GM15510 (cell line): ENCODE measurements around the gene DNAI7.

Source experiments
- POLR2A ChIP-seq: IDR thresholded peaks from 3 replicates; pipeline ENCODE4 v1.6.1; 2011; ENCODE audit warnings: borderline replicate concordance; ENCODE audit not compliant: insufficient read length; ENCODE audit errors: extremely low read depth

The DNAI7 gene

DNA sequence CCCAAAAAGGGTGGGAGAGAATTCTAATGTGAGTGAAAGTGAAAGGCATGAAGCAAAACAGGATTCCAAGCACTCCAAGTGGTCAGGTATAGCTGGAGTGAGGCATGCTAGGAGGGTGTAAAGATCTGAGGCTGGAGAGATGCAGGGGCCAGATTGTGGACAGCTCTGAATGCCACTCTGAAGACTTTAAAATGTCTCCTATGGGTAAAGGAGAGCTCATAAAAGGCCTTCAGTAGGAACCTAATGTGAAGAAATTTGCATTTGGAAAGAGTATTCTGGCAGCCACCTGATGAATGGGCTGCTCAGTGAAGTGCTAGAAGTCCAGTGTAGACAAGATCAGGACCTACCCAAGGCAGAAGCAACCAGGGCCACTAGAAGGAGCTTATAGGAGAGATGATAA is 68.9 kb downstream of the DNAI7 start:
- no peak for TF ChIP-seq POLR2A

DNA sequence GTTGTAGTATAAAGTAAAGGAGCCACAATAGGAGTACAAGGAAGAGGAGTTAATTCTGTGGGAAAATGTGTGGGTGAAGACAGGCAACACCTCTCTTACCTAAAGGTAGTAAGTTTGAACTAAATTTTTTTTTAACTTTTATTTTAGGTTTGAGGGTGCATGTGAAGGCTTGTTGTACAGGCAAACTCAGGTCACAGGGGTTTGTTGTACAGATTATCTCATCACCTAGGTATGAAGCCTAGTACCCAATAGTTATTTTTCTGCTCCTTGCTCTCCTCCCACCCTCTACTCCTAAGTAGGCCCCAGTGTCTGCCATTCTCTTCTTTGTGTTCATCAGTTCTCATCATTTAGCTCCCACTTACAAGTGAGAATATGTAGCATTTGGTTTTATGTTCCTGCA is 70.5 kb downstream of the DNAI7 start:
- TF ChIP-seq POLR2A = no peak

- TF ChIP-seq POLR2A = no peak
Measured at GRCh38 chr12:25123126-25123525, 71.8 kb downstream of the DNAI7 start.

DNA sequence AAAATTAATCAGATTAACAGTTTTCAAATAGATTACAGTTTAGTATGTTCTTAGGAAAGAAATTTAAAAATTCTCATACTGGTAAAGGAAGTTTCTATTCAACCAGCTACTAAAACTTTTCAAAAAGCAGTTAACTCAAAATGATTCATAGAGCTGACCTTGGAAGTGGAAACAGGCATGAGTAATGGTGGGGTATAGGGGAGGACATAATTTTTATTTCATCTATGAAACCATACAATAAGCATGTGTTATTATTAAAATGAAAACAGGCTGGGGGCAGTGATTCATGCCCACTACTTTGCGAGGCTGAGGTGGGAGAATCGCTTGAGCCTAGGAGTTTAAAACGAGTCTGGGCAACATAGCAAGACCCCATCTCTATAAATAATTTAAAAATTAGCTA is 73.0 kb downstream of the DNAI7 start:
- TF ChIP-seq POLR2A = no peak

- no peak for TF ChIP-seq POLR2A
Measured at GRCh38 chr12:25121110-25121509, 73.8 kb downstream of the DNAI7 start.

- TF ChIP-seq POLR2A = no peak
Measured at GRCh38 chr12:25119020-25119419, 75.9 kb downstream of the DNAI7 start.

DNA sequence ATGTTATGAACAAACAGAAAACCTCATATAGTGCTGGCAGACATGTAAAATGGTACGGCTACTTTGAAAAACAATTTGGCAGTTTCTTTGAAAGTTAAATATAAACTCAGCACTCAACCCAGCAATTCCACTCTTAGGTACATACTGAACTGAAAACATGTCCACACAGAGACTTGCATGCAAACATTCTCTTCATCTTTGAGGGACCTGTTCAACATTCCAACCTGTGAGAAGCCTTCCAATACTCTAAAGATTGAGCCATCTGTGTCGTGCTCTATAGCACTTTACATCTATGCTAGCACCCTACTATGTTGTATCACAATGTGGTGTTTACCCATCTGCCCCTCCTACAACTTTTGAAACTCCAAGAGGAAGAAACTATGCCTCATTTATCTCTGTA is 79.3 kb downstream of the DNAI7 start:
- no peak for TF ChIP-seq POLR2A

DNA sequence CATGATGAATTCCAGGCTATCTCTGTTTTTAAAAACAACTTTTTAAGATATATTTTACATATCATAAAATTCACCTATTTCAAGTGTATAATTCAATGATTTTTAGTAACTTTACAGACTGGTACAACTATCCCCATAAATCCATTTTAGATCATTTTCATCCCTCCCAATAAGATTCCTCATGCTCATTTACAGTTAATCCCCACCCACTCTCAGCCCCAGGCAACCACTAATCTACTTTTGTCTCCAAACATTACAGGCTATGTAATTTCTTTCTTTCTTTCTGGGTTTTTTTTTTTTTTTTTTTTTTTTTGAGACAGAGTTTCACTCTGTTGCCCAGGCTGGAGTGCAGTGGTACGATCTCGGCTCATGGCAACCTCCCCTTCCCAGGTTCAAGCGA is 81.3 kb downstream of the DNAI7 start:
- no peak for TF ChIP-seq POLR2A

GRCh38 chr12:25110260-25110659 is 84.7 kb downstream of the DNAI7 start:
- TF ChIP-seq POLR2A = no peak

DNA sequence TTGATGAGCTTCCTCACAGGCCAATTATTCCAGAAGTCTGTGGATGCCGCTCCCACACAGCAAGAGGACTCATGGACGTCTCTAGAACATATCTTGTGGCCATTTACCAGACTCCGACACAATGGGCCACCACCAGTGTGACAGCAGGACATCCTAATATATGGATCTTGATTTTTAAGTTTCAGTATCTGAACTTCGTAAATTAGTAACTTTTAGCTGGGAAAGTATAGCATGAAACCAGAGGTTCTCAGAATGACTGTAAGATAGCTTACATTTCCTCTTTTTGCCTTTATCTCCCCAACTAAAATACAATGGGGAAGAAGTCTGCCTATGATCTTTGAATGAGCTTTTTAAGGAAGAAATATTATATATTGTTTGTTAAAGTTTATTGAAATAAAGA is 87.0 kb downstream of the DNAI7 start:
- no peak for TF ChIP-seq POLR2A

DNA sequence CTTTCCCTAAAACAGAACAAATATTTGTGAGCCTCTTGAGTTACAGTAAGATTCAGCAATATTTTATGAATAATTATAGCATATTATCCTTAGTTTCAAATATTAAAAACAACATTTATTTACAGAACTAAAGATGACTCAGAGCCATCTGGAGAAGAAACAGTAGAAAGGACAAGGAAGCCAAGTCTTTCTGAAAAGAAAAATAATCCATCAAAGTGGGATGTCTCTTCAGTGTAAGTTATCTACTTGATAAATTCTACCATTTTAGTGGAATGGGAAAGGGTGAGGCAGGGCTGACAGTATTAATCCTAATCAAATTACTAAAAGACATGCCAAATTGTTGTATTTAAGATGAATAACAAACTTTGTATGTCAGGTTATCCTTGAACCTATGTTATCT is 88.1 kb downstream of the DNAI7 start:
- no peak for TF ChIP-seq POLR2A

- TF ChIP-seq POLR2A = no peak
Measured at GRCh38 chr12:25102402-25102801, 92.6 kb downstream of the DNAI7 start.

GRCh38 chr12:25101092-25101445 is 93.9 kb downstream of the DNAI7 start:
- TF ChIP-seq POLR2A = no peak

DNA sequence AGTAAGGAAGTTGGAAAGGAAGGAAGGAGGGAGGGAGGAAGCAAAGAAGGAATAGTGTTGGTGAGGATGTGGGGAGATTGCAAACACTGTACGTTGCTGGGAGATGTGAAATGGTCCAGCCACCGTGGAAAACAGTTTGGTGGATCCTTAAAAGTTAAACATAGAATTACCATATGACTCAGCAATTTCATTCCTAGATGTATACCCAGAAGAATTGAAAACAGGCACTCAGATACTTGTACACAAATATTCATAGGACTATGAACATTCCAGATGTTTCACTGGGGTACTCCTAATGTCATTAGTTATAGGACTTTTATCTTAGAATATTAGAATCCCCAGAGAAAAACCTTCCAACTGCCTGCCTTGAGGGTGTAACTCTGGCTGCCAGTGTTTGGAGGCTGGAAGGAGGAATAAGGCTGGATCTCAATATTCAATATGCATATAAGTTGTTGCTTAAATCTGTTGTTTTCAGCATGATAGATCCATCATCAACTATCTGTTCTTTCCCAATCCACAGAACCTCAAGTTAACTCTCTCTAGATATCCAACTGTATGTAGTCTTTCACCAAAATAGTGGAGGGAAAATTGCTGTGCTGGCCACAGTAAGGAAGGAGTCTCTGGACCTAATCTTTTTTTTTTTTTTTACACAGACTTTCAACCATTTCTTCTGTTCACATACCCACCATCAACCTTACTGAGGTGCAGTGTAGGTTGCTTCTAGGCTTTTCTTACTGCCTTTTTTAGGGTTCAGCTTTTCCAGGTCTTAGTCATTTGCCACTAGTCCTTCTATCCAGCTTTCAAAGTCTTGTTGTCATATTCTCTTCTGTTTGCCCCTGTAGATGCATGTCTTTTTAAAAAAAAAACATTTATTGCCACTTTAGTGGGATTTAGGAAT is 94.5 kb downstream of the DNAI7 start:
- TF ChIP-seq POLR2A = no peak

GRCh38 chr12:25099010-25099409 is 96.0 kb downstream of the DNAI7 start:
- TF ChIP-seq POLR2A = no peak

- no peak for TF ChIP-seq POLR2A
Measured at GRCh38 chr12:25089738-25090137, 105.2 kb downstream of the DNAI7 start.
